ENCODE measurements around the gene FAM83B.
"Not testable (repeated sequence)": the region's sequence is repeated elsewhere in the genome, so short reads cannot be mapped to it uniquely, and the experiment has no call there.

The FAM83B gene

GRCh38 chr6:54846243-54846856, at the start of gene FAM83B:
Gene FAM83B (plus strand): TSS chr6:54846771. CDS start chr6:54870247, 23,476 bp downstream.
- DNase-seq, result no peak

- not testable (repeated sequence) for DNase-seq
Measured at GRCh38 chr6:54796918-54797317, 49.7 kb upstream of the FAM83B start.

GRCh38 chr6:54800050-54800600, 46.4 kb upstream of the FAM83B start:
- no peak for DNase-seq

GRCh38 chr6:54801244-54801643, 45.3 kb upstream of the FAM83B start:
- no peak for DNase-seq

GRCh38 chr6:54801669-54802068, 44.9 kb upstream of the FAM83B start:
- no peak for DNase-seq

GRCh38 chr6:54802775-54803634, 43.6 kb upstream of the FAM83B start:
- DNase-seq, result no peak

- DNase-seq, result no peak
Measured at GRCh38 chr6:54805077-54805476, 41.5 kb upstream of the FAM83B start.

GRCh38 chr6:54810147-54810546, 36.4 kb upstream of the FAM83B start:
- no peak for DNase-seq

- DNase-seq, result no peak
Measured at GRCh38 chr6:54813892-54814291, 32.7 kb upstream of the FAM83B start.

- no peak for DNase-seq
Measured at GRCh38 chr6:54817236-54817635, 29.3 kb upstream of the FAM83B start.

- no peak for DNase-seq
Measured at GRCh38 chr6:54817834-54818233, 28.7 kb upstream of the FAM83B start.

- not testable (repeated sequence) for DNase-seq
Measured at GRCh38 chr6:54824225-54824624, 22.3 kb upstream of the FAM83B start.

GRCh38 chr6:54827010-54827409, 19.6 kb upstream of the FAM83B start:
- DNase-seq, result no peak

- DNase-seq, result no peak
Measured at GRCh38 chr6:54830216-54830615, 16.4 kb upstream of the FAM83B start.

- DNase-seq, result no peak
Measured at GRCh38 chr6:54835176-54835575, 11.4 kb upstream of the FAM83B start.

- DNase-seq, result no peak
Measured at GRCh38 chr6:54846857-54847674, 495 bp downstream of the FAM83B start.

GRCh38 chr6:54847799-54848597, 1.4 kb downstream of the FAM83B start:
- DNase-seq, result no peak

GRCh38 chr6:54850114-54850513, 3.5 kb downstream of the FAM83B start:
- no peak for DNase-seq

GRCh38 chr6:54856129-54856528, 9.6 kb downstream of the FAM83B start:
- DNase-seq, result no peak

- no peak for DNase-seq
Measured at GRCh38 chr6:54860132-54860531, 13.6 kb downstream of the FAM83B start.

- DNase-seq, result peak; percentile 17
Measured at GRCh38 chr6:54860739-54861138, 14.2 kb downstream of the FAM83B start.

- DNase-seq, result no peak
Measured at GRCh38 chr6:54861905-54862616, 15.5 kb downstream of the FAM83B start.
